NOMO-1 treated with dmso at 0.1 percent for 144 hours (cell line): ENCODE measurements around the gene LGALS9B.
"Not testable (repeated sequence)": the region's sequence is repeated elsewhere in the genome, so short reads cannot be mapped to it uniquely, and the experiment has no call there.

Experiments used
- DNase-seq: peaks from one replicate; lab custom pipeline; 2025; ENCODE audit not compliant: unreplicated experiment; lab: John Stamatoyannopoulos, UW

Gene LGALS9B

DNA sequence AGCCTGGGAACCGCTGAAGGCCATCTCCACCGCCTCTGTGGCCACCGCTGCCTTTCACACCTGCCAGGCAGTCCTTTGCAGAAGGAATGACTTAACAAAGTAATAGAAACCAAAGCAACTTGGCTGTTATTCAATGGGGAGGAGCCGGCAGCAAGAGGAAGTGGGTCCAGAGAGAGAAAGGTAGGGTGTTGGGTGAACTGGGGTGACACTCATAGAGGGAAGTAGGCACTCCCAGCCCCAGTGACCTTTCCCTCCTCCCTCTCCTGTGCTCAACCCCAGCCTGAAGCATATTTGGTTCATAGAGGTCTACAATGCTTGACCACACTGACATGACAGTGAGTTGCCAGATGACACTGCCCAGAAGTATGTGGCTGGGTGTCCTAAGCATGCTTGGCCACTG lies at the start of gene LGALS9B:
LGALS9B (minus strand) TSS at position 93 of the 400 bp plus-strand sequence; CDS start at position 24, 69 bp downstream.
- not testable (repeated sequence) for DNase-seq

DNA sequence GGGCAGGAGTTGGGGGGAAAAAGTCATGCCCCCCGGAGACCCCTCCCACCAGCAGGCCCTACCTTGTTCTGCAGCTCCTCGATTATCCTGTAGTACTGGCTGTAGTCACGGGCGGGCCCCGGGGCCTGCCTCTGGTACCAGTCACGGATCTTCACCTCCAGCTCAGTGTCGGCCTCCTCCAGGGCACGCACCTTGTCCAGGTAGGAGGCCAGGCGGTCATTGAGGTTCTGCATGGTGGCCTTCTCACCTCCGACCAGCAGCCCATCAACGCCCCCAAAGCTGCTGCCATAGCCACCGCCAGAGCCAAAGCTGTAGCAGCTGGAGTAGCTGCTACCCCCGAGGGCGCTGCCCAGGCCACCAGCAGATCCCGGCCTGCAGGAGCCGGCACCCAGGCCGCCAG lies 49.6 kb upstream of the LGALS9B start:
- DNase-seq = not testable (repeated sequence)

DNA sequence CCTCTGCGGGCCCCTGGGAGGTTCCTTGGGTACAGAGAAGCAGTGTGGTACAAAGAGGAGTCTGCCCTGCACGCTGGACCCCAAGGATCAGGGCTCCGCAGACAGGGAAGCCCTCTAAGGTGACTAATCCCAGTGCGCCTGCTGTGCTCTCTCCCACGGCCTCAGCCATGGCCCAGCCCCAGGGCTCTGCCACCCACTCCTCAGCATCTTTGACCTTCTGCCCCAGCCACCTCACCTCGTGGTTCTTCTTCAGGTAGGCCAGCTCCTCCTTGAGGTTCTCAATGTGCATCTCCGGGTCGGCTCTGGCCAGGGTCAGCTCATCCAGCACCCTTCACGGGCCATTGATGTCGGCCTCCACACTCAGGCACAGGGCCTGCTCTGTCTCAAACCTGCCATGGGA lies 47.8 kb upstream of the LGALS9B start:
- DNase-seq = not testable (repeated sequence)

DNA sequence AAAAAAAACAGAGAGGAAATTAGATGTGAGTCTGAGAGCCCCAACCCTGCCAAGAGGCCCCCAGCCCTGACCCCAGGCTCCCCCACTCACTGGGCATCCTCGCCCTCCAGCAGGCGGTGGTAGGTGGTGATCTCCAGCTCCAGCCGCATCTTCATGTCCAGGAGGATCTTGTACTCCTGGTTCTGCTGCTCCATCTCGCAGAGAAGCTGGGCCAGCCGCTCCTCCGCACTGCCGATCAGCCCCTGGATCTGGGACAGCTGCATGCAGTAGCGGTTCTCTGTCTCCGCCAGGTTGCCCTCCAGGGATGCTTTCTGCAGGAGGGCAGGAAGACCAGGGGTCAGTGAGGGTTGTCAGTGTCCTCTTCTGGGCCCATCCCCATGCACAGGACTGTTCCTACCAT lies 46.2 kb upstream of the LGALS9B start:
- not testable (repeated sequence) for DNase-seq

DNA sequence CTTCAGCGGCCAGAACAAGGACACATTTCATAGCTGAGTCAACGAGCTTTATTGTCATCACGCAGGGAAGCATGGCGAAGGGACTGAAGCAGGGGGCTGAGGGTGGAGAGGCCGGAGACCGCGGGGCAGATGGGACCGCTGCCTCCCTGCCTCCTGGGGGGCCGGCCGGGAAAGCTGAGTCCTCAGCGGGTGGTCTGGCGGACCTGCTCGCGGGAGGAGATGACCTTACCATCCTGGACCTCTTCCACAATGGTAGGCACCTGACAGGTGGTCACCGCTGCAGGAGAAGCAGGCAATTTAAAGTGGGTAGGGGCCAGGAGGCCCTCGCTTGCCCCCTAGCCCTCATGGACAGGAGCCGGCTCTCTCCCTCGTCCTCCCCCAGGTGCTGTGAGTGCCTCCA lies 45.0 kb upstream of the LGALS9B start:
- not testable (repeated sequence) for DNase-seq

DNA sequence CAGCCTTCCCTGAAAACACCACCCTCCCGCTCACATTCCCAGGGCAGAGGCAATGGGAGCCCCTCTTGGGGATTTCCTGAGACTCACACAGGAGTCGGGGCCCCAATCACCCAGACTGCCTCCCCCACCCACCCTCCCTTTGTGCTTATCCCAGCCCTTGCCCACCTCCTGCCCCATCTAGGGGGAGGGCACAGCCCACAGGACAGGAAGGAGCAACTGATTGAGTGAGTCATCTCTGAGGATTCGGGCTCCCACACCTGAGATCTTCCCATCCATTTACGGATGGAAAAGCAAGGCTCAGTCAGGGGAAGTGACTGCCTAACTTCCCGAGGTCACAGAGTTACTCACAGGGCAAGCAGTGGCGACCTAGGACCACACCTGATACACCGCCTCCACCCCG lies 44.4 kb upstream of the LGALS9B start:
- not testable (repeated sequence) for DNase-seq

DNA sequence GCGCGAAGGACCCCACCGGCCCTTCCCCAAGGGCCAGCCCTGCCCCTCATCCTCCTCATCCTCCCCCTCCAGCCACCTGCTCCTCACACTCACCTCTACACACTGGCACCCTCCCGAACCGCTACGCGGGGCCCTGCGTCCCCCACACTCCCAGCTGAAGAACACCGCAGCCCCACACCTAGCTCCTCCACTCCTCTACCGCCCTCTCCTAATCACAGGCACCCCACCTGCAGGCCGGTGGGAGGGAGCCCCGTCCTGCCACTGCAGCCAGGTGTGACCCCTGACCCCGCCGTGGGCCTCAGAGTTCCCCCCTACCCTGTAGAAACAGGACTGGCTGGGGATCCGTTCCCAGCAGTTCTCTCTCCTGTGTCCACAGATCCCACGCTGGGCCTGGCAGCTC lies 38.0 kb upstream of the LGALS9B start:
- not testable (repeated sequence) for DNase-seq

DNA sequence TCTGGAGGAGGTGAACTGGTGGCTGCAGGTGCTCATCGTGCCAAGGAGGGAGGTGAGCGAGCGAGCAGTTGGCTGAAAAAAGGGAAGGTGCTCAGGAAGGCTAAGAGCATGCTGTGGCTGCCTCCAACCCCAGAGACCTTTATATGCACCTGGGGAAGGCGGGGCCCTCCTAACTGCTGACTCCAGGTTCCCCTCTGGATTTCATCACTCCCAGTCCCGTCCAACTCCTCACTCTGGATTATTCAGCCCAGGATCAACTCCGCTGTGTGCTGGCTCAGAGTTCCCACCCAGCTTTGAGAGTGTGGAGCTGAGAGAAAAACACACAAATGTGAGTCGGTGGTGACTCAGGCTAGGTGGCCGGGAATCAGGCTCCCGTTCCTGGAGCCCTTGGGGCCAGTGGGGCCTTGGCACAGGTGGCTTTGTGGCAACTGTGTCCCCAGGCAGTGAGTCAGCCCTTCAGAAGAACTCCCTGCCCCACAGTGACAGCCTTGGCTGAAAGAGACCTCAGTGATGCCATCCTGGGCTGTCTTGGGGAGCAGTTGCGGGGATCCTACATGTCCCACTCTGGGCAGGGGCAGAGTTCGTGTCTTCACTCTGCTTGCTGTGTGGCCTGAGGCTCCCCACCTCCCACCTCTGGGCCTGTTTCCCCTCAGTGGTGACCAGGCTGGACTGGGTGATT lies 37.2 kb upstream of the LGALS9B start:
- not testable (repeated sequence) for DNase-seq

DNA sequence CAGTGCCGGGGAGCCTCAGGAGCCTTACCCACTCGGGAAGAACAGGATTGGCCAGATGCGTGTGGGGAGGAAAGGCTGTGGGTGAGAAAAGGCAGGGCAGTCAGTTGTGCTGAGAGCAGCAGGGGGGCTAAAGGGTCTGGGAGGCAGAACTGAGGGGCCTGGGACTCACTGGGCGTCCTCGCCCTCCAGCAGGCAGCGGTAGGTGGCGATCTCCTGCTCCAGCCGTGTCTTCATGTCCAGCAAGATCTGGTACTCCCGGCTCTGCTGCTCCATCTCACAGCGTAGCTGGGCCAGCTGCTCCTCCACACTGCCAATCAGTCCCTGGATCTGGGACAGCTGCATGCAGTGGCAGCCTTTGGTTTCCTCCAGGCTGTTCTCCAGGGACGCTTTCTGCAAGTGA lies 34.6 kb upstream of the LGALS9B start:
- not testable (repeated sequence) for DNase-seq

DNA sequence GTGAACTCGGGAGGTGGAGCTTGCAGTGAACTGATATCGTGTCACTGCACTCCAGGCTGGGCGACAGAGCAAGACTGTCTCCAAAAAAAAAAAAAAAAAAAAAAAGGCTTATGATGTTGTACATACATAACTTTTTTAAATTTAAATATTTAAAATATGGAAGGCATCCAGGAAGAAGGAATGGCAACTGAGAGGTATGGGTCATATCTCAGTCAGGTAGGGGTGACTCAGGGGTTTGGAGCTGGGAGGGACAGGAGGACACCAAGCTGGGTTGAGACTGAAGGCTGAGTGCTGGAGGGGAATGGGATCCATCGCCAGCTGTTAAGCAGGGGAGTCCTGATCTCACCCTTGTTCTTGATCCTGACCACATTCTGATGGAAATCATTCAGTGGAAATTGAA lies 33.0 kb upstream of the LGALS9B start:
- not testable (repeated sequence) for DNase-seq

DNA sequence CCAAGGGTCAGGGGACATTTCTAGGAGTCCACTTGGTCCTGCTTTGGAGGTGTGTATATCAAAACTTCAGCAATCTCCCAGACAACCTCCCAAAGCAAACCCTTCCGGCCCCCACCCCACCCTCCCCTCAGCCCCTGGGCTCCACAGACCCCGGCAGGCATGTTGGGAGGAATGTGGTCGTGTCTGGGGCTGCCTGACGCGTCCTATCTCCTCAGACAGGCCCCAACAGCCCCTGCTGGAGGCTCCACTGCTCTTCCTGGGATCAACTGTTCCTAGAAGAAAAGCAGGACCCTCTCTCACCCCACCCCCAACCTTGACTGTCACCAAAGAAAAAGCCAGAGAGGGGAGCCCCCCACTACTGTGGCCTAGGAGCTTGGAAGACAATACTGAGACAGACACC lies 28.1 kb upstream of the LGALS9B start:
- DNase-seq = not testable (repeated sequence)

DNA sequence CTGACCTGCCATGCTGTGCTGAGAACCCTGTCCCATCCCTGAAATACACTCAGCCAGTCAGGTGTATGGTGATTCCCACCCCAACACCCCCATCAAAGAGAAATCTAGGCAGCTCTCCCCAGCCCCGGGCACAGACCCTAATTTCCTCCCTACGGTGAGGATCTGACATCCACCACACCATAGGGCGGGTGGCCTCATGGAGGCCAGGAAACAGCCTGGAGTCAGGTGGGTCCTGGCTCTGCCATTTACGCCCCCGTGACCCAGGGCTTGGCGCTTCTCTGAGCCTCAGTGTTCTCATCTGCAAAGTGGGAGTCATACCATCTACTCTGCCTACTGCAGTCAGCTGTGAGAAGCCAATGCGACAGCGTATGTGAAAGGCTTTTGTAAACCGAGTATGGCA lies 27.4 kb upstream of the LGALS9B start:
- DNase-seq = not testable (repeated sequence)

DNA sequence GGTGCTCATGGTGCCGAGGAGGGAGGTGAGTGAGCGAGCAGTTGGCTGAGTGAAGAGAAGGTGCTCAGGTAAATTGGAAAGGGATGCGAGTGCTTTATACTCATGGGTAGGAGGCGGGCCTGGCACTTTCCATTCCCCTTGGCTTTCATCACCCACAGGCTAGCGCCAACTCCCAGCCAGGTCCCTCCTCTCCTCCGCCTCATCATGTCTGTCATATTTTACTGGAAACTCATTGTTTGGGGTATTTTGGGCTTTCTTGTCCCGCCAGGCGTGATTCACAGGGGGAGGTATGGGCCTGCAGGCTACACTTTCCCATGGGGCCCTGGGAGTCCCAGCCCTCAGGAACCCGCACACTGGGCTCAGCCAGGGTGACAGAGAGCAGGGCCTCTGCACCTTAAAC lies 26.8 kb upstream of the LGALS9B start:
- not testable (repeated sequence) for DNase-seq

DNA sequence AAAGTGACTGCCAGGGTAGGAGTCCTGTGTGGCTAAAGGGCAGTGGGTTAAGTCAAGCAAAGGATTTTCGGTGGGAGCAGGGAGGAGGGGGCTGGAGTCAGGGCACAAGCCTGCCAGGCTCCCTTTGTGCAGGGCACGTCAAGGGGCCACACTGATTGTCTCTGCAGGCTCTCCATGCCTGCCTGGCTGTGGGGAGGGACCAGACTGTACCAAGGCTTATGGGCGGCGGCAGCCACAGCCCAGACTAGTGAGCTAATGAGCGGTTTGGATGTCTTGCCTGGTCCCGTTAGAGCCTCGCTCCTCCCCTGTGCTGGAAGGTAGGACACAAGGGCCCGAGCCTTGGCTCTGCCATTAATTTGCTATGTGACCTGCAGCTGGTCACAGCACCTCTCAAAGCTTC lies 25.6 kb upstream of the LGALS9B start:
- not testable (repeated sequence) for DNase-seq

DNA sequence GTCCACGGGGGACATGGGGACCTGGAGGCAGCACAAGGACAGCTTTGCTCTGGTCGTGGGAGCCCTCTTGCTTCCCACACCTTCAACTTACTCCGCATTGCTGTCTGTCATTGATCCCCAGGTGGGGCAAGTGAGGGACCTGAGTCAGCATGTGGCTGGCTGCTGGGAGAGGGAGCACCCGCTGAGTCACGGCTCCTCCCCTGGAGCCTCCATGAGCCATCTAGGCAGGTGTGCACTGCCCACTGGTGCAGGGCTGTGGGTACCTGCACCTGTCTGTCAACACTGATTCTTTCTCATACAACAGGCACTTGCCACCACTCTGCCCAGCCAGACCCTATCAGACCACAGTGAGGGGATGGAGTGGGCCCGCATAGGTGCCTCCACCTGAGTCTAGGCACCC lies 24.8 kb upstream of the LGALS9B start:
- DNase-seq = not testable (repeated sequence)

DNA sequence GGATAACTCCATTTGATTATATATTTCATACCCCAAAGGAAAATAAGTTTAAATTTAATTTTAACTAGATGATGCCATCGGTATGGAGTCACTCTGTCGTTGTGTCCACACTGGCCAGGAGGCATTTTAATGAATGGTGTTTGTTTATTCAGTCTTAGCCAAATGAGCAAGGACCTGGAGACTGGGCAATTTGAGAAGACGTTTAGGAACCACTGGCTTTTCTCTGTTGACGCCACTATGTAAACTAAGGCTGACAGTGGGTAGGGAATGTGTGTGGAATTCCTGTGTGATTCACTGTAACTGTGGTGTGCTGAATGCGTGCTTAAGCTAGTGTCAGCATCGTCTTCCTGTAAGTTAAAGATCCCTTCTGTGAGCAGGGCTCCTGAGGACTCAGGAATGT lies 17.6 kb upstream of the LGALS9B start:
- not testable (repeated sequence) for DNase-seq

DNA sequence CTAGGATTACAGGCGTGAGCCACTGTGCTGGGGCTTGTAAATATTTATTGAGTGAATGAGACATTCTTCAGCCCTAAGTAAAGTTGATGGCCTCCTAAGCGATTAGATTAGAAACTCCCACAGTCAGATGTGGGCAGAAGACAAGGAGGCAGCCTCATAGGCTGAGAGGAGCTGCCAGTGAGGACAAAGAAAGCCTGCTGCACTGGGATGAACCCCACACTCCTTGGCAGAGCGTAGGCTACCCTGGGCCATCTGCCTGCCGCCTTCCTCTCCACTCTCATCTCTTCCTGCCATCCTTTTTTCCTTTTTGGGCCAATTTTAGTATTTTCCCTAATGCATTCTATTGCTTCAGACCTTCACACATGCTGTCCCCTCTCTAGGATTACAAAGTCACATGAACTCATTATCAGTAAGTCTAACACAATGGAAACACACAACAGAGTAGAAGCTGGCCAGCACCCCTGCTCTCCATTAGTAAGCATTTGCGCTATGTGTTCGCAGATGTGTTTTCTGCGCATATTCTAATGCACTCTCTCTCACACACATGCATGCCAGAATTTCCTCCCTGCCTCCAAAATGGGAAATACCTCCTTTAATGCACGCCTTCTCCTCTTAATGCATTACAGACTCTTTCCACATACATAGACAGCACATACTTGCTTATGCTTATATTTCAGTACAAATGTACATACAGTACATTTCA lies 12.7 kb upstream of the LGALS9B start:
- DNase-seq = not testable (repeated sequence)

DNA sequence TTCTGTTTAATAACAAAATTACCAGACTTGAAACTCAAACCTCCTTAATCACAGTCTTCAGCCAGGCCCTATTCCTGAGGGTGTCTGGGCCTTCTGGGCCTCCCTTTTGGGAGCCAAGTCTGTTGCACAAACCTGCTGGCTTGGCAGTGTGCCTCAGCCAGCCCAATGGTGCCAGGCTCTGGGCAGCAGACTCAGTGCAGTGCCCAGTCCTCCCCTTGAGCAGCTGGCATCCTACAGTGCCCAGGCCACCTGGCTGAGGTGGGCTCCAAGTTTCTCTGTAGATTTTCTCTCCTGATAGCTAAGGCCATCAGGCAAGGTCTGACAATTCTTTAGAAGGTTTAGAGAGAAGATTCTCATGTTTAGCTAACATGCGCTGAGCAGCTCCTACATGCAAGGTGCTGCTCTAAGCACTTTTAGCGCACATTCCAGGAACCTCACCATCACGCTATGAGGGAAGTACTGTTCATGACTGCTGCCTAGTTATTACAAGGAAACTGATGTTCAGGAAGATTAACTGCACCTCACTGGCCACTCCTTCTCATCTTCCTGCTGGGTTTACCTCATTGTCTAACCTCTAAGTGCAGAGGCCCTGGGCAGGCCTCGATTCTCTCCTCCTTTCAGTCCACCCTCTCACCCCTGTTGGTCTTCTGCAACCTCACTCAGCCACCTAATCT lies 10.2 kb upstream of the LGALS9B start:
- not testable (repeated sequence) for DNase-seq

DNA sequence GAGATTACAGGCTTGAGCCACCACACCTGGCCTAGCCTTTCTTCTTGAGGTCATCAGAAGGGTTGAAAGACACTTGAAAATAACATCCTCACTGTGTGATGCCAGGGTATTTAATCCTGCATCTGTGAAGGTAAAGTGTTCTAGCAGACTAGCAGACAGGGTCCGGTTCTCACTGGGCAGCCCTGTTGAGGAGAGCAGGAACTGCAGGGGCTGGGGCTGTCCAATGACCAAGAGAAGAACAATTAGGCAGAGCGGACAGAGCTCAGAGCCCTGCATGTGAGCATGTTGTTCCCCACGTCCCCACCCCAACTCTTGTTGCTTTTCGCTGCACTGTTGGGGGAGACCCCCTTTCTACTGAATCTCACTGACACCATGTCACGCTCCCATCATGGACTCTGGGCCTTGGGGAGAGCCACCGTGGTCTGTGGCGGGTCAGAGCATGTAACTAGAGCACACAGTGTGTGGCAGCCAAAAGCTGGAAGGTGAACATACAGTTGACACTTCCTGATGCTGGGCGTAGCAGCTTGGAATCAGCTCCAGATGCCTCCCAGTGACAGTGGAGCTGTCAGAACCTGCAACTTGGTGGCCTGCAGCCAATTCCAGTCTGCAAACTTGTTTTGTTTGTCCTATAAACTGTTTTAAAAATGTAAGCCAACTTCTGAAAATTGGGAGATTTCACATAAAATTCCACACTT lies 7.9 kb upstream of the LGALS9B start:
- not testable (repeated sequence) for DNase-seq

DNA sequence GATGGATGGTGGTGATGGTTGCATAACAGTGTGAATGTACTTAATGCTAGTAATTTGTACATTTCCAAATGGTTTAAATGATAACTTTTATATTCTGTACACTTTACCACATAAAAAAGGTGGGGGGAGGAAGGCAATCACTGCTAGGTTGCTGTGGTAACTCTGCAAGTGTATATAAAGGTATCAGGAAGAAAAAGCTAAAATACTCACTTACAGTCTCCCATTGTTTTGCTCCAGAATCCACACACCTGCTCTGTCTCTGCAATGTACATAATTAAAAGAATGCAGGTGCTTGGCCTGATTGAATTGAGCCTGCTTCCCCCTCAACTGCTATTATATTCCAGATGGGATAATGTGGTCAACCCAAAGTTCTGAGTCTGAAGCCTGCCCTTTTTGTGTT lies 6.7 kb upstream of the LGALS9B start:
- DNase-seq = not testable (repeated sequence)

DNA sequence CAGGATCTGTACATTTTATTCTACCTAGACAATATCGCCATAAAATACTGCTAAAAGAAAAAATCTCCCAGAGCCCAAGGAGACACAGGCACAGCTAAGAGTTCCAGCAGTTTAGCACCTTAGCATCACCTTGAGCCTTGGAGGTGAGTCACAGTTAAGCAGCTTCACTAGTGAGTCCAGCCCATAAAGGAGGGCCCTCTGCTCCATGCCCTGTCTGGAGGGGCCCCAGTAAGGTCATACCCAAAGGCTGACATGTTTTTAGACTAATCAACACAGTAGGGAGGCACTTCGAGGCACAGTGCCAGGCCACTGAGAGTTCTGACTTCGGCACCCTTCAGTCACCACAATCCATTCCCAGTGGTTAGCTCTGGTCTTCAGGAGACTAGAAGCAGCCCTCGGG lies 2.6 kb upstream of the LGALS9B start:
- not testable (repeated sequence) for DNase-seq
